ENCODE results near the gene UBE4A. TPM values are rescaled to one million over a fixed set of nuclear protein-coding genes. Genes with fewer than 3 reads are reported as not detected.

UBE4A gene
- total RNA-seq, 1 experiment from 2014 or later, result 30.8 TPM

DNA sequence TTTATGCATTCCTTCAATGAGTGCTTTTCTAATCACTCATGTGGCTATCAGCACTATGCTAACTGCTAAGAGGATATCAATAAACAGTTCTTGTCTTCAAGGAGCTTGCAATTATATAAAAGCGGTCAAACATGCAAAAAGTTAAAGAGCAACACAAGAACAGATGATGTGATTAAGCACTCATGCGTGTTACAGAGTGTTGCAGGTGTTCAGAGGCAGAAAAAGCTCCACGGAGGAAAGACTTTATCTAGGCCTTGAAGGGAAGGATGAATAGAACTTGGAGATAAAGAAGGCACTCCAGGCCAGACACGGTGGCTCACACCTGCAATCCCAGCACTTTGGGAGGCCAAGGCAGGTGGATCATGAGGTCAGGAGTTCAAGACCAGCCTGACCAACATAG lies 41.3 kb upstream of the UBE4A start:
- H3K36me3 Mint-ChIP-seq (ENCODE audit: insufficient read depth, unreplicated experiment), result no peaks in the 10 kb centered on the region
- CTCF ChIA-PET, result no interaction called here
- H3K9me3 Mint-ChIP-seq (ENCODE audit: low read depth, unreplicated experiment), result peaks cover 2% of the 10 kb centered on the region
- BruUV-seq (replicated peaks), result no TSS peak
- DNase-seq, result no peak
- H3K4me1 Mint-ChIP-seq (ENCODE audit: low read depth, unreplicated experiment), result peaks cover 41% of the 10 kb centered on the region
- no peak overlapping the region for H3K4me3 Mint-ChIP-seq (ENCODE audit: low read depth, unreplicated experiment)
- H3K27ac Mint-ChIP-seq (ENCODE audit: unreplicated experiment), result no peak overlapping the region
- intact Hi-C loops (cut with micrococcal nuclease; ENCODE audit: unreplicated experiment), result no loop called here
- H3K27me3 Mint-ChIP-seq (ENCODE audit: unreplicated experiment), result no peaks in the 10 kb centered on the region
- no peak for TF ChIP-seq CTCF (IDR thresholded peaks at IDR 0.05; ENCODE audit: unreplicated experiment)

DNA sequence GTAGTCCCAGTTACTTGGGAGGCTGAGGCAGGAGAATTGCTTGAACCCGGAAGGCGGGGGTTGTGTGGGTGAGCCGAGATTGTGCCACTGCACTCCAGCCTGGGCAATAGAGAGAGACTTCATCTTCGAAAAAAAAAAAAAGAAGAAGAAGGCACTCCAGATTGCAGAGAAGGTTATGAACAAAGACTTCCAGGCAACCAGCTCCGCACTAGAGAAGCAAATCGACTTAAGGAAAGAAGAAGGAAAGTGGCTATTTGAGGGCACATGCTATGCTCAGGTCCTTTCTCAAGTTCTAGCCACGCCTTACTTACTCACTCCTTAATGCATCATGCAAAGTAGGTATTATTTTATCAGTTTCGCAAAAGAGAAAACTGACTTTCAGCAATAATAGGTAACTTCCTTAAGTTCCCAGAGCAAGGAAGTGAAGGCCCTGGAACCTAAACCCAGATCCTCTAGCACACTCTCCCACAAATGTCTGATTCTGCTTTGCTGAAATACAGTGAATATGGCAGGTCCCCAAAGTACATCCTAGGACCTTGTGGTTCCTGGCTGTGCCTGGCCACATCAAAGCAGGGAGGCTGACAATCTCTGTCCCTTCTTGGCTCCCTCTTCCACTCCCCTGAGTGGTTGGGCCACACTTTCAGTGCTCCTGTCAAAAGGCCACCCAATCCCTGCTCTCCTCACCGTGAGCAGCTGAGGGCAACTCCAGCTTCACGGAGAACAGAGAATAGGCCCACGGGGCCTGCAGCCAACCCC lies 40.6 kb upstream of the UBE4A start:
- no peak for DNase-seq
- no peaks in the 10 kb centered on the region for H3K27me3 Mint-ChIP-seq (ENCODE audit: unreplicated experiment)
- no peak overlapping the region for H3K27ac Mint-ChIP-seq (ENCODE audit: unreplicated experiment)
- peaks cover 41% of the 10 kb centered on the region for H3K4me1 Mint-ChIP-seq (ENCODE audit: low read depth, unreplicated experiment)
- CTCF ChIA-PET, result no interaction called here
- no peak overlapping the region for H3K4me3 Mint-ChIP-seq (ENCODE audit: low read depth, unreplicated experiment)
- no peak for TF ChIP-seq CTCF (IDR thresholded peaks at IDR 0.05; ENCODE audit: unreplicated experiment)
- BruUV-seq (replicated peaks), result no TSS peak
- peaks cover 2% of the 10 kb centered on the region for H3K9me3 Mint-ChIP-seq (ENCODE audit: low read depth, unreplicated experiment)
- no peaks in the 10 kb centered on the region for H3K36me3 Mint-ChIP-seq (ENCODE audit: insufficient read depth, unreplicated experiment)
- intact Hi-C loops (cut with micrococcal nuclease; ENCODE audit: unreplicated experiment), result no loop called here

GRCh38 chr11:118319337-118319707 lies 40.1 kb upstream of the UBE4A start:
- no peaks in the 10 kb centered on the region for H3K36me3 Mint-ChIP-seq (ENCODE audit: insufficient read depth, unreplicated experiment)
- no peaks in the 10 kb centered on the region for H3K27me3 Mint-ChIP-seq (ENCODE audit: unreplicated experiment)
- H3K4me1 Mint-ChIP-seq (ENCODE audit: low read depth, unreplicated experiment), result peaks cover 41% of the 10 kb centered on the region
- TF ChIP-seq CTCF (IDR thresholded peaks at IDR 0.05; ENCODE audit: unreplicated experiment), result no peak
- no peak for DNase-seq
- no TSS peak for BruUV-seq (replicated peaks)
- CTCF ChIA-PET, result no interaction called here
- H3K4me3 Mint-ChIP-seq (ENCODE audit: low read depth, unreplicated experiment), result no peak overlapping the region
- no peak overlapping the region for H3K27ac Mint-ChIP-seq (ENCODE audit: unreplicated experiment)
- peaks cover 2% of the 10 kb centered on the region for H3K9me3 Mint-ChIP-seq (ENCODE audit: low read depth, unreplicated experiment)
- intact Hi-C loops (cut with micrococcal nuclease; ENCODE audit: unreplicated experiment), result no loop called here

DNA sequence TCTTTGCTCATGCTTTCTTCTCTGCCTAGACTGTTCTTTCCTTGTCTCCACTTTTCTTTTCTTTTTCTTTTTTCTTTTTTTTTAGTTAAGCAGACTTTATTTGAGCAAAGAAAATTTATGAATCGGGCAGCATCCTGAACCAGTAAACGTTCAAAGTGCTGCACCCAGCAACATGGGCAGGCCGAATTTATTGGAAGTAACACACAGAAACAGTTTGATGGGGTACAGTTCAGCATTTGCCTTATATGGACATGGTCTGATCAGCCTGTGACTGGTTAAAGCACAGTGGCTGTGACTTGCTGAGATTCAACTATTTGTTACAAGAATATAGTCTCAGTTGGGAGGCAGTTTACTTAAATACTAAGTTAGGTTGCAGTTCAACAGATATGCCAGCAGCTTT lies 38.9 kb upstream of the UBE4A start:
- no peak overlapping the region for H3K27ac Mint-ChIP-seq (ENCODE audit: unreplicated experiment)
- CTCF ChIA-PET, result no interaction called here
- H3K27me3 Mint-ChIP-seq (ENCODE audit: unreplicated experiment), result no peaks in the 10 kb centered on the region
- intact Hi-C loops (cut with micrococcal nuclease; ENCODE audit: unreplicated experiment), result no loop called here
- H3K9me3 Mint-ChIP-seq (ENCODE audit: low read depth, unreplicated experiment), result peaks cover 2% of the 10 kb centered on the region
- no peak for DNase-seq
- BruUV-seq (replicated peaks), result no TSS peak
- H3K4me1 Mint-ChIP-seq (ENCODE audit: low read depth, unreplicated experiment), result peaks cover 33% of the 10 kb centered on the region
- TF ChIP-seq CTCF (IDR thresholded peaks at IDR 0.05; ENCODE audit: unreplicated experiment), result no peak
- H3K4me3 Mint-ChIP-seq (ENCODE audit: low read depth, unreplicated experiment), result no peak overlapping the region
- no peaks in the 10 kb centered on the region for H3K36me3 Mint-ChIP-seq (ENCODE audit: insufficient read depth, unreplicated experiment)

Data from Calu3 (cell line).